Psoas muscle (tissue), 8 donors: Measurements from ENCODE around the gene NASP. TPM values are rescaled to one million over a fixed set of nuclear protein-coding genes. Genes with fewer than 3 reads are reported as not detected.
A peak's percentile ranks its signal among the peaks of the same experiment; 100 is the strongest.

Experiments
- ATAC-seq, 4 donors: fragments of 200-7000 bp; cut with Tn5 transposase; one replicate each; pipeline ENCODE4 v1.9.1; 2020; ENCODE audit warnings: moderate library complexity in 3 of 4, mild to moderate bottlenecking in 2 of 4
- DNase-seq, 2 donors: peaks; one replicate each; pipeline ENCODE4 v3.0.0-alpha.2; 2020
- H3K27ac ChIP-seq: fragments of 200-600 bp; one replicate; pipeline ENCODE4 v1.8.0; 2022
- H3K27me3 ChIP-seq, 3 donors: fragments of 200-600 bp in 1 of 3; one replicate each; pipeline versions ENCODE4 v1.6.1 to v1.8.0; 2013 to 2022; ENCODE audit warnings: low read length in 2 of 3, mild to moderate bottlenecking in 2 of 3, moderate library complexity in 1 of 3; ENCODE audit not compliant: insufficient read depth in 3 of 3
- H3K36me3 ChIP-seq, 2 donors: fragments of 200-600 bp in 1 of 2; one replicate each; pipeline versions ENCODE4 v1.6.1 to v1.8.0; 2013 to 2022; ENCODE audit warnings: low read depth in 1 of 2, mild to moderate bottlenecking in 1 of 2, moderate library complexity in 1 of 2; ENCODE audit not compliant: insufficient read depth in 1 of 2
- H3K4me1 ChIP-seq: fragments of 200-600 bp; one replicate; pipeline ENCODE4 v1.8.0; 2022
- H3K4me3 ChIP-seq: fragments of 200-600 bp; one replicate; pipeline ENCODE4 v1.8.0; 2022; ENCODE audit warnings: mild to moderate bottlenecking
- H3K9me3 ChIP-seq: fragments of 200-600 bp; one replicate; pipeline ENCODE4 v1.8.0; 2022
- CTCF ChIP-seq: fragments of 200-600 bp; IDR thresholded peaks from one replicate; pipeline ENCODE4 v1.8.0; 2022; ENCODE audit warnings: antibody characterized with exemption
- WGBS, 3 donors: extraction: QIAGEN DNeasy Blood & Tissue Kit; methylation state at CpG; one replicate each; pipeline versions ENCODE4 v1.1.6 to v1.1.7; 2013; 5-methylcytosine and 5-hydroxymethylcytosine counted together
- intact Hi-C, 2 donors: fragments of 100-400 bp; cut with DNase I; formaldehyde crosslinking; loops; one replicate each; pipeline versions ENCODE4 v1.11.0 to v1.14.2; 2022
- polyA plus RNA-seq, 3 donors: library from polyadenylated mRNA; stranded (reverse); fragments of 200-250 nt; gene quantifications; one replicate each; pipeline ENCODE4 v1.2.3, GENCODE V29; 2013
- total RNA-seq, 4 donors: library from RNA; stranded (reverse); fragmentation: NEBNext Ultra II Directional in 2 of 4; extraction: Animal tissue kit (Norgen Biotek cat#: 25700) in 2 of 4; gene quantifications; one replicate each; pipeline versions ENCODE4 v1.2.1 to v1.2.4, GENCODE V29; 2021 to 2023
- donor health status: healthy with polysubstance abuse.
- donor health status: DM: no; HTN: no; CAD: no; lungs with moderate emphysema.
- donor health status: Bipolar disorder and iron deficiency.
- donor health status: healthy.
- donor health status: DM: yes; HTN: yes; CAD: no.
- donor health status: DM: no; HTN: no; CAD: no.
- donor health status: DM: no; HTN: no; CAD: no.
- donor health status: DM: yes; HTN: yes; CAD: no.

The NASP gene
- total and polyA plus RNA-seq, 7 donors: 15.3 to 54.6 (median 28.6) TPM

GRCh38 chr1:45545553-45546310, 38.1 kb upstream of the NASP start:
- H3K27me3 ChIP-seq: no peaks in the 10 kb centered on the region
- H3K4me1 ChIP-seq: no peaks in the 10 kb centered on the region
- TF ChIP-seq CTCF: no peak
- no peaks in the 10 kb centered on the region for H3K36me3 ChIP-seq
- no peak overlapping the region for H3K4me3 ChIP-seq
- WGBS, 3 donors: 69 to 82% (median 73%) methylated on average over 7 of the region's 7 CpGs
- ATAC-seq (peak in 2 of 4 donors; percentile 46 to 53), DNase-seq (no peak)
- intact Hi-C loops: no loop called here
- H3K27ac ChIP-seq: peak overlapping the region; percentile 36
- H3K9me3 ChIP-seq: no peaks in the 10 kb centered on the region

- 0 to 1% (median 0%) methylated on average over 40 to 47 of the region's 47 CpGs for WGBS, 3 donors
- intact Hi-C loops: no loop called here
- no peaks in the 10 kb centered on the region for H3K27me3 ChIP-seq
Measured at GRCh38 chr1:45550401-45551351, 33.2 kb upstream of the NASP start, which contains the start of gene AKR1A1. Gene AKR1A1, plus strand, starts transcription at chr1:45550826. Its CDS starts 10,969 bp downstream, at chr1:45561795.

GRCh38 chr1:45551684-45552083, 32.2 kb upstream of the NASP start:
- intact Hi-C loops: no loop called here
- peaks cover 0 to 35% of the 10 kb centered on the region in 2 donors for H3K36me3 ChIP-seq
- H3K27ac ChIP-seq: peak overlapping the region; percentile 96
- H3K9me3 ChIP-seq: no peaks in the 10 kb centered on the region
- no peaks in the 10 kb centered on the region for H3K27me3 ChIP-seq
- ATAC-seq (no peak), DNase-seq (no peak)
- no peak for TF ChIP-seq CTCF
- peak overlapping the region; percentile 92 for H3K4me3 ChIP-seq
- WGBS, 3 donors: 22 to 28% (median 23%) methylated on average over 3 of the region's 3 CpGs
- H3K4me1 ChIP-seq: peaks cover 12% of the 10 kb centered on the region

More at GRCh38 chr1:45550401-45551351, 33.2 kb upstream of the NASP start, which contains the start of gene AKR1A1:
- peaks cover 0 to 30% of the 10 kb centered on the region in 2 donors for H3K36me3 ChIP-seq
- peaks cover 12% of the 10 kb centered on the region for H3K4me1 ChIP-seq
- DNase-seq (peak; percentile 89 to 93), ATAC-seq (peak; percentile 97 to 99 (median 98))
- no peak for TF ChIP-seq CTCF
- H3K4me3 ChIP-seq: peak within 1 kb of the TSS; percentile 92
- no peaks in the 10 kb centered on the region for H3K9me3 ChIP-seq
- H3K27ac ChIP-seq: peak within 1 kb of the TSS; percentile 96

GRCh38 chr1:45552331-45552730, 31.5 kb upstream of the NASP start:
- peaks cover 16% of the 10 kb centered on the region for H3K4me1 ChIP-seq
- no peak overlapping the region for H3K27ac ChIP-seq
- intact Hi-C loops: no loop called here
- no peak for DNase-seq
- no peak for TF ChIP-seq CTCF
- H3K4me3 ChIP-seq: peak overlapping the region; percentile 92
- WGBS, 3 donors: 87 to 94% (median 94%) methylated on average over 1 of the region's 1 CpG
- no peaks in the 10 kb centered on the region for H3K27me3 ChIP-seq
- peaks cover 0 to 35% of the 10 kb centered on the region in 2 donors for H3K36me3 ChIP-seq
- no peak for ATAC-seq
- H3K9me3 ChIP-seq: no peaks in the 10 kb centered on the region
